IMR-90 (cell line): ENCODE results near the gene OMD. TPM values are rescaled to one million over a fixed set of nuclear protein-coding genes. Genes with fewer than 3 reads are reported as not detected.

Source experiments
- ATAC-seq: fragments of 200-7000 bp; cut with Tn5 transposase; 2 replicates; pipeline ENCODE4 v1.9.1; 2020; ENCODE audit warnings: low read depth, mild to moderate bottlenecking, moderate library complexity
- BruUV-seq: library from RNA; stranded (reverse); fragments of 400-500 nt; replicated peaks from 2 replicates; lab custom pipeline; 2021; lab: Mats Ljungman, UMichigan
- CTCF ChIA-PET: fragments of 300-600 bp; formaldehyde crosslinking; extraction: SDS; loops from one replicate; lab custom pipeline; 2021; ENCODE audit warnings: antibody characterized with exemption; lab: Yijun Ruan, JAX
- POLR2A ChIA-PET: fragments of 300-600 bp; sonication (Branson Sonifier 250); formaldehyde crosslinking; loops from one replicate; lab custom pipeline; 2022; ENCODE audit warnings: antibody characterized with exemption; ENCODE audit not compliant: unreplicated experiment; lab: Charles Lee
- DNase-seq: peaks from one replicate; pipeline ENCODE4 v3.0.0; 2013
- H2AFZ ChIP-seq: replicated peaks from 2 replicates; pipeline ENCODE3; 2013; ENCODE audit warnings: low read length, mild to moderate bottlenecking; ENCODE audit not compliant: poor library complexity
- H2AK5ac ChIP-seq: 2 replicates; pipeline ENCODE4 v1.6.1; 2013; ENCODE audit warnings: low read depth, low read length, inconsistent platforms
- H2AK9ac ChIP-seq: replicated peaks from 2 replicates; pipeline ENCODE3; 2013; ENCODE audit warnings: mild to moderate bottlenecking, low read depth, low read length, moderate library complexity; ENCODE audit not compliant: poor library complexity
- H2BK120ac ChIP-seq: 2 replicates; pipeline ENCODE4 v1.6.1; 2013; ENCODE audit warnings: low read depth, low read length, inconsistent platforms
- H2BK15ac ChIP-seq: 3 replicates; pipeline ENCODE4 v1.6.1; 2013; ENCODE audit warnings: low read depth, low read length, inconsistent platforms
- H2BK20ac ChIP-seq: 2 replicates; pipeline ENCODE4 v1.6.1; 2013; ENCODE audit warnings: low read depth, mild to moderate bottlenecking, inconsistent platforms, low read length, moderate library complexity
- H2BK5ac ChIP-seq: 2 replicates; pipeline ENCODE4 v1.6.1; 2013; ENCODE audit warnings: mild to moderate bottlenecking, low read depth, low read length, inconsistent platforms; ENCODE audit not compliant: poor library complexity, severe bottlenecking
- H3K14ac ChIP-seq: replicated peaks from 2 replicates; pipeline ENCODE4 v1.6.1; 2013; ENCODE audit warnings: low read depth, low read length, inconsistent platforms
- H3K18ac ChIP-seq: 2 replicates; pipeline ENCODE4 v1.6.1; 2013; ENCODE audit warnings: low read depth, low read length, control low read depth
- H3K23ac ChIP-seq: 2 replicates; pipeline ENCODE4 v1.6.1; 2013; ENCODE audit warnings: low read depth, low read length, inconsistent platforms
- H3K27ac ChIP-seq: 2 replicates; pipeline ENCODE4 v1.5.1; 2013; ENCODE audit warnings: mild to moderate bottlenecking, control low read depth, low read length; ENCODE audit not compliant: insufficient read depth
- H3K27me3 ChIP-seq: 2 replicates; pipeline ENCODE4 v1.6.1; 2013; ENCODE audit warnings: low read length; ENCODE audit not compliant: control insufficient read depth, insufficient read depth
- H3K36me3 ChIP-seq: 2 replicates; pipeline ENCODE4 v1.6.1; 2013; ENCODE audit warnings: low read length, mixed read lengths; ENCODE audit not compliant: control insufficient read depth, insufficient read depth
- H3K4ac ChIP-seq: 2 replicates; pipeline ENCODE4 v1.6.1; 2013; ENCODE audit warnings: low read depth, low read length, inconsistent platforms
- H3K4me1 ChIP-seq: 2 replicates; pipeline ENCODE4 v1.6.1; 2013; ENCODE audit warnings: low read length, mixed read lengths; ENCODE audit not compliant: control insufficient read depth, insufficient read depth
- H3K4me2 ChIP-seq: 2 replicates; pipeline ENCODE4 v1.6.1; 2013; ENCODE audit warnings: low read depth, mild to moderate bottlenecking, control low read depth, low read length, moderate library complexity
- H3K4me3 ChIP-seq: 2 replicates; pipeline ENCODE4 v1.5.1; 2013; ENCODE audit warnings: low read depth, mild to moderate bottlenecking, control low read depth, low read length, moderate library complexity; ENCODE audit not compliant: insufficient read depth
- H3K56ac ChIP-seq: 2 replicates; pipeline ENCODE4 v1.6.1; 2013; ENCODE audit warnings: low read length, inconsistent platforms; ENCODE audit not compliant: insufficient read depth; ENCODE audit errors: extremely low read depth
- H3K79me1 ChIP-seq, 2 experiments: 2 replicates each; pipeline ENCODE4 v1.6.1; 2013; ENCODE audit warnings: low read length in 2 of 2, inconsistent platforms in 1 of 2, low read depth in 1 of 2
- H3K9ac ChIP-seq: 2 replicates; pipeline ENCODE4 v1.6.1; 2013; ENCODE audit warnings: low read depth, low read length, control low read depth
- H3K9me1 ChIP-seq: 2 replicates; pipeline ENCODE4 v1.6.1; 2013; ENCODE audit warnings: low read length, inconsistent platforms; ENCODE audit not compliant: insufficient read depth
- H3K9me3 ChIP-seq: 2 replicates; pipeline ENCODE4 v1.6.1; 2013; ENCODE audit warnings: low read length; ENCODE audit not compliant: control insufficient read depth, insufficient read depth
- H4K20me1 ChIP-seq: 2 replicates; pipeline ENCODE4 v1.6.1; 2013; ENCODE audit warnings: low read length, inconsistent platforms; ENCODE audit not compliant: insufficient read depth
- H4K5ac ChIP-seq: 2 replicates; pipeline ENCODE4 v1.6.1; 2013; ENCODE audit warnings: mild to moderate bottlenecking, low read depth, low read length, control low read depth
- H4K8ac ChIP-seq, 2 experiments: 2 replicates each; pipeline ENCODE4 v1.6.1; 2013; ENCODE audit warnings: low read depth in 2 of 2, low read length in 2 of 2, control low read depth in 1 of 2, inconsistent platforms in 1 of 2
- H4K91ac ChIP-seq: 2 replicates; pipeline ENCODE4 v1.6.1; 2013; ENCODE audit warnings: low read depth, low read length, inconsistent platforms; ENCODE audit not compliant: insufficient read depth
- BHLHE40 ChIP-seq: fragments of 150-350 bp; IDR thresholded peaks from 2 replicates; pipeline ENCODE4 v1.6.1; 2016; ENCODE audit warnings: mild to moderate bottlenecking, low read depth, low read length
- FOS ChIP-seq: fragments of 150-350 bp; IDR thresholded peaks from 2 replicates; pipeline ENCODE4 v1.6.1; 2016; ENCODE audit warnings: low read depth, low read length
- MAFK ChIP-seq: IDR thresholded peaks from 2 replicates; pipeline ENCODE4 v1.6.1; 2012; ENCODE audit warnings: low read depth, low read length, improper control_type of control experiment
- MXI1 ChIP-seq: IDR thresholded peaks from 2 replicates; pipeline ENCODE4 v1.6.1; 2012; ENCODE audit warnings: low read depth, mild to moderate bottlenecking, low read length, moderate library complexity, borderline replicate concordance
- NFE2L2 ChIP-seq: fragments of 150-350 bp; IDR thresholded peaks from 2 replicates; pipeline ENCODE4 v1.6.1; 2016; ENCODE audit warnings: low read depth, mild to moderate bottlenecking, low read length
- POLR2A ChIP-seq: IDR thresholded peaks from 2 replicates; pipeline ENCODE4 v1.6.1; 2012; ENCODE audit warnings: mild to moderate bottlenecking, low read depth, low read length
- RCOR1 ChIP-seq: IDR thresholded peaks from 2 replicates; pipeline ENCODE4 v1.6.1; 2012; ENCODE audit warnings: mild to moderate bottlenecking, low read length, improper control_type of control experiment; ENCODE audit not compliant: insufficient replicate concordance
- SMC3 ChIP-seq: fragments of 150-350 bp; IDR thresholded peaks from 2 replicates; pipeline ENCODE4 v1.6.1; 2016; ENCODE audit warnings: low read depth, mild to moderate bottlenecking, antibody characterized with exemption, low read length, moderate library complexity
- WGBS, 2 experiments: methylation state at CpG; one replicate each; pipeline versions ENCODE4 v1.1.5 to v1.1.7; 2013; ENCODE audit warnings: missing lambda C conversion rate in 2 of 2; ENCODE audit not compliant: insufficient read length in 1 of 2; ENCODE audit errors: extremely low coverage in 2 of 2; 5-methylcytosine and 5-hydroxymethylcytosine counted together
- dilution Hi-C: fragments of 300-500 bp; cut with HindIII; formaldehyde crosslinking; loops from one replicate; pipeline ENCODE4 v1.14.3; 2018; ENCODE audit warnings: low sequenced_read_pairs; ENCODE audit not compliant: unreplicated experiment
- in situ Hi-C: fragments of 300-500 bp; cut with MboI; formaldehyde crosslinking; loops from 3 replicates; pipeline ENCODE4 v1.14.3; 2019; ENCODE audit warnings: low sequenced_read_pairs, inconsistent platforms, mixed read lengths
- intact Hi-C: fragments of 100-400 bp; cut with micrococcal nuclease; formaldehyde crosslinking; loops from 2 replicates; pipeline ENCODE4 v1.10.0; 2022
- polyA plus RNA-seq, 3 experiments: library from polyadenylated mRNA; depleted of rRNA; stranded (reverse); fragments of >200 nt; gene quantifications; 2 replicates each; pipeline ENCODE4 v1.2.3, GENCODE V29; 2012; ENCODE audit warnings: low replicate concordance in 1 of 3
- total RNA-seq: library from RNA; depleted of rRNA; stranded (reverse); fragments of >200 nt; gene quantifications from 2 replicates; pipeline ENCODE4 v1.2.3, GENCODE V29; 2012
- TF ChIP-seq, protein P1 (sequence below): conservative IDR thresholded peaks from 2 replicates; pipeline ENCODE4 v1.5.1; 2012; ENCODE audit warnings: mild to moderate bottlenecking, low read depth, low read length, improper control_type of control experiment
- TF ChIP-seq, protein P2 (sequence below): fragments of 150-350 bp; IDR thresholded peaks from 2 replicates; pipeline ENCODE4 v1.6.1; 2016; ENCODE audit warnings: low read depth, mild to moderate bottlenecking, low read length, moderate library complexity, borderline replicate concordance

OMD gene
- total and polyA plus RNA-seq, 2 of the 4 experiments (the other 2 are of a cell fraction), result not detected

DNA sequence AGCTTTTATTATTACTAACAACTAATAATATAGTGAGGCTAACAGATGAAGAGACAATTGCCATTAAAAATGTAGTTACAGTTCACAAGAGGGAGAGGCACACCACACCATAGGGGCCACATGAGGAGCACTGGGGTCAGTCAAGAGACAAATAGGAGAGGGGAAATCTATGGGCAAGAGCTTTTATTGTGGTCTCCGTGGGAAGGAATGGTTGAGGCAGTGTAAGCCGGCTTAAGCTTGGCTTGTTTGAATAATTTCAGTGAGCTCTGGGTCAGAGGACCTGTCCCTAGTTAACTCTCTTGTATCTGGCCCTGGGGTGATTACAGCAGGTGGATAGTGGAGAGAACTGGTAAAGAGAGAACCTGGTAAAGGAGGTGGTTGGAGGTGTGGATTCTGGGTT lies 55.2 kb downstream of the OMD start:
- H3K4me1 ChIP-seq, result no peaks in the 10 kb centered on the region
- H3K18ac ChIP-seq, result no peak overlapping the region
- DNase-seq (no peak), ATAC-seq (no peak)
- H2BK120ac ChIP-seq, result no peak overlapping the region
- no peak overlapping the region for H4K91ac ChIP-seq
- no peak overlapping the region for H4K5ac ChIP-seq
- H3K4me3 ChIP-seq, result no peak overlapping the region
- no peak overlapping the region for H2AK9ac ChIP-seq
- no TSS peak for BruUV-seq
- ChIA-PET POLR2A (no interaction called here), CTCF (no interaction called here)
- H3K23ac ChIP-seq, result no peak overlapping the region
- no peak overlapping the region for H3K4me2 ChIP-seq
- dilution Hi-C loops, result no loop called here
- H3K79me1 ChIP-seq, result no peaks in the 10 kb centered on the region
- H3K27ac ChIP-seq, result no peak overlapping the region
- H3K4ac ChIP-seq, result no peak overlapping the region
- H3K14ac ChIP-seq, result no peak overlapping the region
- no peak overlapping the region for H4K8ac ChIP-seq
- H2BK20ac ChIP-seq, result no peak overlapping the region
- TF ChIP-seq NFE2L2 (no peak), MAFK (no peak), SMC3 (no peak), FOS (no peak), BHLHE40 (no peak), POLR2A (no peak), RCOR1 (no peak), MXI1 (no peak)
- TF ChIP-seq, protein P1, sequence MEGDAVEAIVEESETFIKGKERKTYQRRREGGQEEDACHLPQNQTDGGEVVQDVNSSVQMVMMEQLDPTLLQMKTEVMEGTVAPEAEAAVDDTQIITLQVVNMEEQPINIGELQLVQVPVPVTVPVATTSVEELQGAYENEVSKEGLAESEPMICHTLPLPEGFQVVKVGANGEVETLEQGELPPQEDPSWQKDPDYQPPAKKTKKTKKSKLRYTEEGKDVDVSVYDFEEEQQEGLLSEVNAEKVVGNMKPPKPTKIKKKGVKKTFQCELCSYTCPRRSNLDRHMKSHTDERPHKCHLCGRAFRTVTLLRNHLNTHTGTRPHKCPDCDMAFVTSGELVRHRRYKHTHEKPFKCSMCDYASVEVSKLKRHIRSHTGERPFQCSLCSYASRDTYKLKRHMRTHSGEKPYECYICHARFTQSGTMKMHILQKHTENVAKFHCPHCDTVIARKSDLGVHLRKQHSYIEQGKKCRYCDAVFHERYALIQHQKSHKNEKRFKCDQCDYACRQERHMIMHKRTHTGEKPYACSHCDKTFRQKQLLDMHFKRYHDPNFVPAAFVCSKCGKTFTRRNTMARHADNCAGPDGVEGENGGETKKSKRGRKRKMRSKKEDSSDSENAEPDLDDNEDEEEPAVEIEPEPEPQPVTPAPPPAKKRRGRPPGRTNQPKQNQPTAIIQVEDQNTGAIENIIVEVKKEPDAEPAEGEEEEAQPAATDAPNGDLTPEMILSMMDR, result no peak
- TF ChIP-seq, protein P2, sequence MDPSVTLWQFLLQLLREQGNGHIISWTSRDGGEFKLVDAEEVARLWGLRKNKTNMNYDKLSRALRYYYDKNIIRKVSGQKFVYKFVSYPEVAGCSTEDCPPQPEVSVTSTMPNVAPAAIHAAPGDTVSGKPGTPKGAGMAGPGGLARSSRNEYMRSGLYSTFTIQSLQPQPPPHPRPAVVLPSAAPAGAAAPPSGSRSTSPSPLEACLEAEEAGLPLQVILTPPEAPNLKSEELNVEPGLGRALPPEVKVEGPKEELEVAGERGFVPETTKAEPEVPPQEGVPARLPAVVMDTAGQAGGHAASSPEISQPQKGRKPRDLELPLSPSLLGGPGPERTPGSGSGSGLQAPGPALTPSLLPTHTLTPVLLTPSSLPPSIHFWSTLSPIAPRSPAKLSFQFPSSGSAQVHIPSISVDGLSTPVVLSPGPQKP, result no peak
- H2BK15ac ChIP-seq, result no peak overlapping the region
- H3K36me3 ChIP-seq, result no peaks in the 10 kb centered on the region
- H2BK5ac ChIP-seq, result no peak overlapping the region
- intact Hi-C loops, result no loop called here
- 60% methylated on average over 1 of the region's 2 CpGs; no CpG with 5 or more reads in 1 of the 2 experiments for WGBS, 2 experiments
- H3K9ac ChIP-seq, result no peak overlapping the region
- H3K56ac ChIP-seq, result no peak overlapping the region
- no peaks in the 10 kb centered on the region for H3K9me1 ChIP-seq
- H3K9me3 ChIP-seq, result no peaks in the 10 kb centered on the region
- H4K20me1 ChIP-seq, result no peaks in the 10 kb centered on the region
- no peak overlapping the region for H2AK5ac ChIP-seq
- H3K27me3 ChIP-seq, result no peaks in the 10 kb centered on the region
- no peak overlapping the region for H2AFZ ChIP-seq
- in situ Hi-C loops, result no loop called here
